ENCODE results near the gene HELZ. TPM values are rescaled to one million over a fixed set of nuclear protein-coding genes. Genes with fewer than 3 reads are reported as not detected.

HELZ gene
- total RNA-seq, 1 experiment from 2014 or later: 40.5 TPM

GRCh38 chr17:67262435-67263117 is 17.6 kb upstream of the HELZ start:
- Histone ChIP-seq H3K27ac (ENCODE audit: low read depth, low read length) (no peak overlapping the region), H3K4me3 (replicated peaks in 1 of 2; ENCODE audit: low read depth in 1 of 2, low read length in 2 of 2) (no peak overlapping the region), H3K9me2 (ENCODE audit: insufficient read depth) (no peaks in the 10 kb centered on the region), H3K27me3 (ENCODE audit: insufficient read depth, low read length) (no peaks in the 10 kb centered on the region), H3K79me2 (ENCODE audit: insufficient read depth, low read length) (no peaks in the 10 kb centered on the region), H3K9ac (ENCODE audit: low read length) (no peak overlapping the region), H2AFZ (ENCODE audit: low read depth, low read length, poor library complexity, severe bottlenecking) (no peak overlapping the region), H3K36me3 (ENCODE audit: control insufficient read depth in 1 of 2, insufficient read depth in 2 of 2, low read length in 2 of 2) (no peaks in the 10 kb centered on the region), H3K9me3 (ENCODE audit: control insufficient read depth in 1 of 2, insufficient read depth in 1 of 2, low read depth in 1 of 2, low read length in 2 of 2) (no peaks in the 10 kb centered on the region), H4K20me1 (ENCODE audit: insufficient read depth) (no peaks in the 10 kb centered on the region), H3K4me1 (ENCODE audit: control insufficient read depth in 1 of 2, insufficient read depth in 2 of 2, low read length in 2 of 2) (no peaks in the 10 kb centered on the region), H3K4me2 (ENCODE audit: low read length) (no peak overlapping the region)
- ATAC-seq: no peak
- CTCF ChIA-PET: interaction anchor here (1.3 kb wide), 1 partner anchor 41 kb away, joined by 3 read pairs; no protein-coding TSS in a partner anchor
- intact Hi-C loops (cut with micrococcal nuclease): no loop called here
- no TSS peak for BruUV-seq (replicated peaks)
- RAD21 ChIA-PET (ENCODE audit: low non-redundant PET in 1 of 2, low total read pairs in 2 of 2, uncharacterized antibody in 2 of 2, unreplicated experiment in 2 of 2): no interaction called here
- DNase-seq (ENCODE audit: low read depth, low spot score): no peak
- POLR2A ChIA-PET: no interaction called here
- TF ChIP-seq ZBTB33 (IDR thresholded peaks at IDR 0.05; ENCODE audit: extremely low read depth, insufficient replicate concordance, low read length) (no peak), JUND (IDR thresholded peaks at IDR 0.05) (no peak), TCF7L2 (IDR thresholded peaks at IDR 0.05; ENCODE audit: borderline replicate concordance, extremely low read depth, insufficient read depth, insufficient read length) (no peak), ATF3 (IDR thresholded peaks at IDR 0.05) (no peak), SRF (IDR thresholded peaks at IDR 0.05; ENCODE audit: low read depth) (no peak), POLR2AphosphoS5 (IDR thresholded peaks at IDR 0.05; ENCODE audit: low read depth, low read length) (no peak), ELF1 (IDR thresholded peaks at IDR 0.05; ENCODE audit: borderline replicate concordance, low read depth) (no peak), ZNF274 (IDR thresholded peaks at IDR 0.05; ENCODE audit: low read depth, low read length) (no peak), EZH2 (IDR thresholded peaks at IDR 0.05) (no peak), ZFX (IDR thresholded peaks at IDR 0.05) (no peak), POLR2A (IDR thresholded peaks at IDR 0.05; ENCODE audit: borderline replicate concordance, extremely low read depth, insufficient read depth, insufficient read length) (no peak), YY1 (IDR thresholded peaks at IDR 0.05; ENCODE audit: extremely low read depth, insufficient replicate concordance, low read depth, low read length) (no peak), CBX3 (IDR thresholded peaks at IDR 0.05; ENCODE audit: low read depth) (no peak), SIN3A (IDR thresholded peaks at IDR 0.05; ENCODE audit: low read depth) (no peak), MAX (IDR thresholded peaks at IDR 0.05) (no peak), CTCF (IDR thresholded peaks at IDR 0.05 in 2 of 3, conservative IDR thresholded peaks at IDR 0.05 in 1 of 3; ENCODE audit: borderline replicate concordance in 1 of 3, insufficient read depth in 1 of 3, low read depth in 2 of 3, low read length in 2 of 3) (no peak), FOSL1 (IDR thresholded peaks at IDR 0.05; ENCODE audit: low read depth) (no peak), REST (IDR thresholded peaks at IDR 0.05; ENCODE audit: low read depth) (no peak), SP1 (IDR thresholded peaks at IDR 0.05; ENCODE audit: low read depth) (no peak), EGR1 (IDR thresholded peaks at IDR 0.05; ENCODE audit: low read depth) (no peak)
